Heart left ventricle (tissue), 13 donors: ENCODE results near the gene GGNBP2.

Experiments
- CTCF ChIP-seq, 12 donors: fragments of 200-600 bp; sonication (generic) in 4 of 12; IDR thresholded peaks; one replicate each; pipeline versions ENCODE4 v1.5.0 to v1.8.0; 2018 to 2022; ENCODE audit warnings: antibody characterized with exemption in 12 of 12, mild to moderate bottlenecking in 5 of 12
- POLR2A ChIP-seq, 2 donors: fragments of 450-650 bp; IDR thresholded peaks; one replicate each; pipeline ENCODE4 v1.6.1; 2017; ENCODE audit warnings: antibody characterized with exemption in 2 of 2, mild to moderate bottlenecking in 2 of 2, moderate library complexity in 2 of 2
- donor health status: ischemic (EF 13 %, LVEDD 7.1; RV severe dilation, severe dysfunction).
- donor health status: DM: no; HTN: yes; CAD: no.
- donor health status: DM: no; HTN: no; CAD: no.
- donor health status: ischemic (EF 25% LVEDD 6.9; RV normal size, moderate dysfunction).
- donor health status: ischemic (EF 25% LVEDD 5.7; RV mildly dilated, moderate dysfunction).
- donor health status: ischemic (EF 35%, LVEDD 5.7; RV mildly dilated, moderate dysfunction).
- donor health status: nonischemic (EF 11% LVEDD 7.7; RV severe dilation, severe dysfunction).
- donor health status: DM: yes; HTN: yes; CAD: no.
- donor health status: PGD.
- donor health status: ischemic (EF 29% LVEDD 5.4; RV normal size, mild dysfunction).
- donor health status: nonischemic (EF 23%, LVEDD 6.1; RV moderate dilation, normal function).

GRCh38 chr17:36600465-36600864, 55.7 kb downstream of the GGNBP2 start:
- TF ChIP-seq CTCF (IDR thresholded peaks at IDR 0.05) (no peak), POLR2A (IDR thresholded peaks at IDR 0.05) (no peak)
